Urothelium cell line (cell line): ENCODE data around the gene NUP58.
"Not testable (repeated sequence)": the region's sequence is repeated elsewhere in the genome, so short reads cannot be mapped to it uniquely, and the experiment has no call there.

Experiments
- DNase-seq: peaks from one replicate; pipeline ENCODE4 v3.0.0; 2011; ENCODE audit warnings: low spot score, mixed read lengths
- FAIRE-seq: peaks from 2 replicates; lab custom pipeline; 2011; peaks lifted over from hg19 to GRCh38; lab: Jason Lieb, UNC

Gene NUP58

DNA sequence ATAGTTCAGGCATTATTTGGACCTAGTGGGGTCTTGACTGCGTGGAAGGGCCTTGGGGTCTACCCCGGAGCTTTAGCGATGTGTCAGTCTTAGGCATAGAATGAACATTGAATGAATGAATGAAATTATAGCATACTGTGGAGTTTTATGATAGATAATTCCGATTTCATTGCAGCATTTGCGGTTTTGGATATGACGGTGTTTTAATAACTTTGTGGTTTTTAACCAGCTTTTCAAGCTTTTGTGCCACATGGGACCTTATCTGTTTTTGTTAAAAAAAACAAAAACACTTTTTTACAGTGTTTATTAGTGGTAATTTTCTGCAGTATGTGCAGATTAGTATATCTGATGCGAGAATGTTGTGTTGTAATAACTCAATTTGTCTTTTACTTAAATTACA is 696 bp downstream of the NUP58 start:
- DNase-seq (no peak), FAIRE-seq (no peak)

- no peak for DNase-seq
Observed at GRCh38 chr13:25306671-25307464, 5.4 kb downstream of the NUP58 start.

GRCh38 chr13:25310891-25311290 is 9.5 kb downstream of the NUP58 start:
- DNase-seq (no peak), FAIRE-seq (no peak)

More at GRCh38 chr13:25306671-25307464, 5.4 kb downstream of the NUP58 start:
- no peak for FAIRE-seq

DNA sequence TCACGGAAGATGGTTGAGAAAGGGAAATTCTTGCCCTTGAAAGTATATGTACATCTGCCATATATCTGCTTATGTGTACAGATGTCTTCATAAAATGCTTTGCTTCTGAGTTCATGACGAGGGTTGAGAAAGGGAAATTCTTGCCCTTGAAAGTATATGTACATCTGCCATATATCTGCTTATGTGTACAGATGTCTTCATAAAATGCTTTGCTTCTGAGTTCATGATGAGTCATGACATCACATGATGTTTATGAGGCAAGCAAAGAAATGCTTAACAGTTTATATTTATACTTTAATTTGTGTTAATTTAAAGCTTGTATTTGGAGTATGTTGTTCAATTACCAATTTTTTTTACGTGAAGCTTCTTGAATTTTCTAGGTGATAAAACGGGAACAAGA is 17.5 kb downstream of the NUP58 start:
- not testable (repeated sequence) for DNase-seq, FAIRE-seq

DNA sequence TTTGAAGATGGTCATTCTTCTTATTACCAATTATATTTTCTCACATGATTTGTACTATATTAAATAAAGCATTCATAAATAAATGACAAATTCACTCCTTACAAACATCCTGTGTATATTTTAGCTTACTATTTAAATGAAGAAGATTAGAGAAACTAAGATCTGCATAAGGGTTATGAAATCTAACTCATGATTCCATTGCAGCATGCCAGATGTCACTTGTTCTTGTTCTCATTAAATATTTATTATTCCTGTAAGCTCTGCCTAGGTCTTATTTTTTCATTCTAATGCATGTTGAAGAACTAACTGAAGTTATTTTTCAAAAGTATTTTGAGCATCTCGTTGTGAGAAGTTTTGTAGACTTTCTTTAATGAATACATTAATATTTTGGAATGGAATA is 18.3 kb downstream of the NUP58 start:
- DNase-seq, result no peak
- FAIRE-seq, result no peak

GRCh38 chr13:25324100-25324499 is 22.7 kb downstream of the NUP58 start:
- DNase-seq (no peak), FAIRE-seq (no peak)

GRCh38 chr13:25329706-25330105 is 28.3 kb downstream of the NUP58 start:
- no peak for FAIRE-seq
- no peak for DNase-seq

- DNase-seq (no peak), FAIRE-seq (no peak)
Observed at GRCh38 chr13:25330541-25330940, 29.1 kb downstream of the NUP58 start.

- FAIRE-seq, result no peak
- DNase-seq, result no peak
Observed at GRCh38 chr13:25335856-25336255, 34.4 kb downstream of the NUP58 start.

DNA sequence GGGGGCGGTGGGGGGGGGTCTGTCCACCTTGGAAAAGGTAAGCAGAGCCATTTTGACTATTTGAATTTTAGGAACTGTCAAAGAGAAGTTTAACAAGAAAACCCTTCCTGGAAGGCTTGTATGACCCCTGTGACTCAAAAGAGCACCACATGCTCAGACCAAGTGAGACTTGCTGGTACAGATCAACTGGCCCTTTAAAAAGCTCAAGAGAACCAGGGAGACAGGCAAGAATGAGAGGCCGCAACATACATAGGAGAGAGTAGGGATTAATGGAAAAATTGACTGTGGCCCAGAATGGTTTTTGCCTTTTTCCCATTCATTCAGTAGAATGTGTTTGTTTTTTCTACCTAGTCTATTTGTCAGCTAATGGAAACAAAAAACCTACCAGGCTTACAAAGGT is 44.2 kb downstream of the NUP58 start:
- no peak for DNase-seq
- FAIRE-seq, result no peak

GRCh38 chr13:25347151-25347550 is 45.7 kb downstream of the NUP58 start:
- FAIRE-seq (no peak), DNase-seq (no peak)

DNA sequence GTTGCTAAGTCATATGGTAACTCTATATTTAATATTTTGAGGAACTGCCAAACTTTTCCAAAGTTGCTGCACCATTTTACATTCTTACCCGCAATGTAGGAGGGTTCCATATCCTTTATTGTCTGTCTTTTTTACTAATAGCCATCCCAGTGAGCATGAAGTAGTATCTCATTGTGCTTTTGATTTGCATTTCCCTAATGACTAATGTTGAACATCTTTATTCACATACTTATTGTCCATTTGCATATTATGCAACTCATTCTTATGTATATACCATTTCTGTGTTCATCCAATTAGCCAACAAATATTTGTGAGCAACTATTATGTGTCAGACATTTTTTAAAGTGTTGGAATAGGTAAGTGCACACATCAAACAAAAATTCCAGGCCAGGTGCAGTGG is 50.0 kb downstream of the NUP58 start:
- FAIRE-seq (no peak), DNase-seq (no peak)

GRCh38 chr13:25352230-25352629 is 50.8 kb downstream of the NUP58 start:
- no peak for FAIRE-seq

GRCh38 chr13:25352806-25353205 is 51.4 kb downstream of the NUP58 start:
- FAIRE-seq (no peak), DNase-seq (no peak)

More at GRCh38 chr13:25352230-25352629, 50.8 kb downstream of the NUP58 start:
- DNase-seq, result no peak

GRCh38 chr13:25353344-25353743 is 51.9 kb downstream of the NUP58 start:
- DNase-seq (no peak), FAIRE-seq (no peak)

DNA sequence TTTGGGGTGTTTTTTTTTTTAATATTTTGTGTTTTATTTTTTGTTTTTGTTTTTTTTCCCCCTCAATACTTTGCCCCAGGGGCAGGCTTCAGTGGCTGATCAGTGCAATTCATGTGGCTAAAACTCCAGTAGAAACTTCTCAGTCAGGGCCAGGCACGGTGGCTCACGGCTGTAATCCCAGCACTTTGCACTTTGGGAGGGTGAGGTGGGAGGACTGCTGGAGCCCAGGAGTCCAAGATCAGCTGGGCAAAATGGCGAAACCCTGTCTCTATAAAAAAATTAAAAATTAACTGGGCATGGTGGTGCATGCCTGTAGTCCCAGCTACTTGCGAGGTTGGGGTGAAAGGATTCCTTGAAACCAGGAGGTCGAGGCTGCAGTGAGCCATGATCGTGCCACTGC is 53.0 kb downstream of the NUP58 start:
- no peak for DNase-seq
- no peak for FAIRE-seq

GRCh38 chr13:25360443-25360842 is 59.0 kb downstream of the NUP58 start:
- DNase-seq, FAIRE-seq: not testable (repeated sequence)

- FAIRE-seq, result no peak
- no peak for DNase-seq
Observed at GRCh38 chr13:25365720-25366235, 64.4 kb downstream of the NUP58 start.

DNA sequence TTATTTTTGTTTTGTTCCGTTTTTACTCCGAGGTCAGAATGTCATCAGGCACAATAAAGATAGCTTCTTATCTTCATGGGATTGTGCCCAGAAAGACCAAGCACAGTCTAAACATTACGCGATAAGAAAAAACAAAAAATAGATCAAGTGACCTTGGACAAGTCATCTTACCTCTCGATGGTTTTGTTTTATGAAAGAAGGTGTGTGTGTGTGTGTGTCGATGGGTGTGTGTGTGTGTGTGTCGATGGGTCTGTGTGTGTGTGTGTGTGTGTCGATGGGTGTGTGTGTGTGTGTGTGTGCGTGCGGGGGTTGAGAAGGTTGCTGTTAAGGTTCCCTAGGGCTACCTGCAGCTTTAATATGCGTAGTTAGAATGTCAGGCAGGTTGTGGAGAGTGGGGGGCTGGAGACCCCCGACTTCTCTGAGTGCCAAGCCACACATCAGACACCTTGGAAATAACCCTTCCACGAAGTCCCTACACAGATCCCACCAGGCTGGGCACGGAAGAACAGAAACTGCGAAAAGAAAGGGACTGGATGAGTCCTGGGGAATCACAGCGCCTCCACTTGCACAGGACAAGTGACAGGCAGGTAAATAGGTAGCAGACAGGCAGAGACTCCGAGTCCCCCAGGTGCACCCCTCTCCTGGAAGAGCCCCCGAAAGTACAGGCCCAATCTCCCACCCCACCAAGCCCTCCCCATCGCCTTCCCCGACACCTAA is 69.9 kb downstream of the NUP58 start:
- DNase-seq, result peak; percentile 5
- FAIRE-seq, result no peak

- DNase-seq, result peak; percentile 50
- FAIRE-seq, result no peak
Observed at GRCh38 chr13:25371875-25372283, 70.5 kb downstream of the NUP58 start, which contains the start of gene ATP8A2. Gene ATP8A2 (plus strand): TSS chr13:25371974. CDS start chr13:25372213, 239 bp downstream.

DNA sequence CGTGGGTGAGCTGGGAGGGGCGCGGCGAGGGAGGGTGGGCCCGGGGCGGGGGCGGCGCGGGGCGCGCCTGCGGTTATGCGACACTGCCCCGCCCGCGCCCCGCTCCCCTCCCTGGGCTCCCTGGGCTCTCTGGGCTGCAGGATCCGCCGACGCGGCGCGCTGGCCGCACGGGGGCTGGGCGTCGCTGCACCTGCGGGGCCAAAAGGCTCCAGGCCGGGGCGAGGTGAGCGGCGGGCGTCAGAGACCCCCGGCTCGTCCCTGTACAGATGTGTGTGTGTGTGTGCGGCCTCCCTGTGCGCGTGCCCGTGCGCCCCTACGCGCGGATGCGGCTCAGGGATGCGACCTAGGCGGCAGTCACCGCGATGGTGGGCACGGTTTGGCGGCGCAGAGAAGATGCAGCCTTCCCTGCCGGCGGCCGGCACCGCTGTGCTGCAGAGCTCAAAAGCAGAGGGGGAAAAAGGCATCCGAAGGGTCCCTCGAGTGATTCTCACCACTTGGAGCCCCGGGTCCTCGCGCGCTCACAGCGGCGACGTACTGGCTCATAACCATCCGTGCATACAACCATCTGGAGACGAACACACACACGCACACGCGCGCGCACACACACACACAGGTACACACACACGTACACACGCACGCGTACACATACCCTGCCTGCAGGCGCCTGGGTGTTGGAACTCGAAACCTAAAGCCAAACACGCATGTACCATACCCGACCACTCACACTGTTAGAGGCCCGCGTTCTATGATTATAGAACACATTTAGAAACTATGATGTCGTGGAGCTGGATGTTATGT is 71.1 kb downstream of the NUP58 start:
- FAIRE-seq (no peak), DNase-seq (no peak)
